Measurements from ENCODE around the gene BRPF3. TPM values are rescaled to one million over a fixed set of nuclear protein-coding genes. Genes with fewer than 3 reads are reported as not detected.

Gene BRPF3
- total and polyA plus RNA-seq, 3 experiments from 2014 or later: 8.4 to 26.4 (median 22.4) TPM

GRCh38 chr6:36201612-36202011 is 5.1 kb downstream of the BRPF3 start:
- ChIA-PET CTCF (no interaction called here), POLR2A (no interaction called here)
- Mint-ChIP-seq H3K9me3 (no peaks in the 10 kb centered on the region), H3K4me3 (peak overlapping the region; percentile 1 to 70 (median 45)), H3K27me3 (no peaks in the 10 kb centered on the region), H3K27ac (peak overlapping the region in 5 of 8 donors; percentile 2 to 95 (median 72)), H3K4me1 (peaks cover 78 to 95% (median 87%) of the 10 kb centered on the region in 3 donors), H3K36me3 (peaks cover 0 to 45% (median 20%) of the 10 kb centered on the region in 3 donors)
- Histone ChIP-seq H3K27ac (ENCODE audit: low read depth, low read length) (no peak overlapping the region), H3K4me3 (ENCODE audit: low read length) (peak overlapping the region; percentile 29), H3K36me3 (ENCODE audit: insufficient read depth, low read length) (peaks cover 17% of the 10 kb centered on the region), H3K4me1 (ENCODE audit: insufficient read depth, low read length) (peaks cover 60% of the 10 kb centered on the region), H3K27me3 (ENCODE audit: insufficient read depth, low read length, poor library complexity, severe bottlenecking) (no peaks in the 10 kb centered on the region), H3K9me3 (ENCODE audit: low read length) (no peaks in the 10 kb centered on the region)
- DNase-seq: peak in 1 of 5 donors; percentile 10

GRCh38 chr6:36202101-36202500 is 5.6 kb downstream of the BRPF3 start:
- Mint-ChIP-seq H3K27me3 (no peaks in the 10 kb centered on the region), H3K36me3 (peaks cover 0 to 50% (median 20%) of the 10 kb centered on the region in 3 donors), H3K4me3 (peak overlapping the region in 4 of 7 donors; percentile 10 to 70 (median 36)), H3K27ac (peak overlapping the region in 2 of 8 donors; percentile 2 to 8), H3K4me1 (peaks cover 81 to 100% (median 89%) of the 10 kb centered on the region in 3 donors), H3K9me3 (no peaks in the 10 kb centered on the region)
- DNase-seq: no peak
- ChIA-PET CTCF (interaction anchor here (2.7 kb wide), 1 partner anchor 173 kb away, joined by 10 read pairs; the partner anchor contains the start of gene MAPK14), POLR2A (no interaction called here)
- Histone ChIP-seq H3K27ac (ENCODE audit: low read depth, low read length) (no peak overlapping the region), H3K4me1 (ENCODE audit: insufficient read depth, low read length) (peaks cover 60% of the 10 kb centered on the region), H3K9me3 (ENCODE audit: low read length) (no peaks in the 10 kb centered on the region), H3K4me3 (ENCODE audit: low read length) (peak overlapping the region; percentile 29), H3K27me3 (ENCODE audit: insufficient read depth, low read length, poor library complexity, severe bottlenecking) (no peaks in the 10 kb centered on the region), H3K36me3 (ENCODE audit: insufficient read depth, low read length) (peaks cover 17% of the 10 kb centered on the region)

- H3K27me3 Mint-ChIP-seq: no peaks in the 10 kb centered on the region
- H3K36me3 Mint-ChIP-seq: peaks cover 0 to 70% (median 24%) of the 10 kb centered on the region in 3 donors
- H3K27me3 ChIP-seq (ENCODE audit: insufficient read depth, low read length, poor library complexity, severe bottlenecking): no peaks in the 10 kb centered on the region
- peaks cover 36% of the 10 kb centered on the region for H3K36me3 ChIP-seq (ENCODE audit: insufficient read depth, low read length)
- peaks cover 69 to 79% (median 72%) of the 10 kb centered on the region in 3 donors for H3K4me1 Mint-ChIP-seq
- ChIA-PET CTCF (interaction anchor here (0.8 to 2.7 kb wide), 5 partner anchors 83 to 176 kb away, joined by 3 to 10 read pairs (median 3); partner anchors contain the start of gene MAPK14), POLR2A (interaction anchor here (0.6 to 1.2 kb wide), 3 partner anchors 73 to 395 kb away, joined by 3 to 4 read pairs (median 4); no protein-coding TSS in a partner anchor)
- no peaks in the 10 kb centered on the region for H3K9me3 ChIP-seq (ENCODE audit: low read length)
- peak; percentile 38 to 86 (median 78) for DNase-seq
- H3K4me3 Mint-ChIP-seq: peak overlapping the region; percentile 50 to 89 (median 80)
- peak overlapping the region in 7 of 8 donors; percentile 40 to 89 (median 86) for H3K27ac Mint-ChIP-seq
- H3K9me3 Mint-ChIP-seq: no peaks in the 10 kb centered on the region
- H3K4me1 ChIP-seq (ENCODE audit: insufficient read depth, low read length): peaks cover 49% of the 10 kb centered on the region
- no peak overlapping the region for H3K27ac ChIP-seq (ENCODE audit: low read depth, low read length)
- peak overlapping the region; percentile 41 for H3K4me3 ChIP-seq (ENCODE audit: low read length)
These were observed 7.7 kb downstream of the BRPF3 start for GRCh38 chr6:36204068-36204753.

GRCh38 chr6:36207155-36207554 is 10.6 kb downstream of the BRPF3 start:
- Histone ChIP-seq H3K27ac (ENCODE audit: low read depth, low read length) (no peak overlapping the region), H3K27me3 (ENCODE audit: insufficient read depth, low read length, poor library complexity, severe bottlenecking) (no peaks in the 10 kb centered on the region), H3K36me3 (ENCODE audit: insufficient read depth, low read length) (peaks cover 48% of the 10 kb centered on the region), H3K9me3 (ENCODE audit: low read length) (no peaks in the 10 kb centered on the region), H3K4me3 (ENCODE audit: low read length) (no peak overlapping the region), H3K4me1 (ENCODE audit: insufficient read depth, low read length) (peaks cover 33% of the 10 kb centered on the region)
- no peak overlapping the region for H3K4me3 Mint-ChIP-seq
- H3K4me1 Mint-ChIP-seq: peaks cover 46 to 49% (median 47%) of the 10 kb centered on the region in 3 donors
- H3K27me3 Mint-ChIP-seq: no peaks in the 10 kb centered on the region
- ChIA-PET CTCF (no interaction called here), POLR2A (no interaction called here)
- peaks cover 7 to 75% (median 27%) of the 10 kb centered on the region in 3 donors for H3K36me3 Mint-ChIP-seq
- DNase-seq: no peak
- H3K9me3 Mint-ChIP-seq: no peaks in the 10 kb centered on the region
- no peak overlapping the region for H3K27ac Mint-ChIP-seq

- POLR2A ChIA-PET: interaction anchor here (1.3 kb wide), 1 partner anchor 88 kb away, joined by 3 read pairs; no protein-coding TSS in a partner anchor
- Histone ChIP-seq H3K36me3 (ENCODE audit: insufficient read depth, low read length) (peaks cover 52% of the 10 kb centered on the region), H3K9me3 (ENCODE audit: low read length) (no peaks in the 10 kb centered on the region), H3K4me1 (ENCODE audit: insufficient read depth, low read length) (peaks cover 9% of the 10 kb centered on the region), H3K27ac (ENCODE audit: low read depth, low read length) (no peak overlapping the region), H3K4me3 (ENCODE audit: low read length) (no peak overlapping the region), H3K27me3 (ENCODE audit: insufficient read depth, low read length, poor library complexity, severe bottlenecking) (no peaks in the 10 kb centered on the region)
- Mint-ChIP-seq H3K27me3 (no peaks in the 10 kb centered on the region), H3K27ac (no peak overlapping the region), H3K9me3 (no peaks in the 10 kb centered on the region), H3K36me3 (peaks cover 10 to 91% (median 35%) of the 10 kb centered on the region in 3 donors), H3K4me3 (no peak overlapping the region), H3K4me1 (peaks cover 22 to 25% (median 22%) of the 10 kb centered on the region in 3 donors)
- DNase-seq: no peak
- CTCF ChIA-PET: interaction anchor here (0.9 to 1.2 kb wide), 2 partner anchors 78 to 182 kb away, joined by 3 read pairs; partner anchors contain the start of gene MAPK14
These were observed 13.1 kb downstream of the BRPF3 start for GRCh38 chr6:36209606-36210005.

- POLR2A ChIA-PET: interaction anchor here (1.3 kb wide), 1 partner anchor 89 kb away, joined by 3 read pairs; no protein-coding TSS in a partner anchor
These were observed 13.6 kb downstream of the BRPF3 start for GRCh38 chr6:36210182-36210581.

GRCh38 chr6:36210886-36211595 is 14.5 kb downstream of the BRPF3 start:
- H3K36me3 Mint-ChIP-seq: peaks cover 10 to 95% (median 29%) of the 10 kb centered on the region in 3 donors
- CTCF ChIA-PET: no interaction called here

More at GRCh38 chr6:36210182-36210581, 13.6 kb downstream of the BRPF3 start:
- peaks cover 16 to 19% (median 16%) of the 10 kb centered on the region in 3 donors for H3K4me1 Mint-ChIP-seq
- peaks cover 10 to 94% (median 35%) of the 10 kb centered on the region in 3 donors for H3K36me3 Mint-ChIP-seq
- no peak overlapping the region for H3K4me3 ChIP-seq (ENCODE audit: low read length)
- H3K27me3 ChIP-seq (ENCODE audit: insufficient read depth, low read length, poor library complexity, severe bottlenecking): no peaks in the 10 kb centered on the region
- H3K27ac Mint-ChIP-seq: peak overlapping the region in 2 of 8 donors; percentile 19 to 35
- H3K4me1 ChIP-seq (ENCODE audit: insufficient read depth, low read length): peaks cover 3% of the 10 kb centered on the region
- no peak overlapping the region for H3K4me3 Mint-ChIP-seq
- H3K27ac ChIP-seq (ENCODE audit: low read depth, low read length): no peak overlapping the region
- no peaks in the 10 kb centered on the region for H3K9me3 ChIP-seq (ENCODE audit: low read length)
- H3K9me3 Mint-ChIP-seq: no peaks in the 10 kb centered on the region
- no peak for DNase-seq
- CTCF ChIA-PET: interaction anchor here (1.2 kb wide), 1 partner anchor 79 kb away, joined by 3 read pairs; no protein-coding TSS in a partner anchor
- H3K27me3 Mint-ChIP-seq: no peaks in the 10 kb centered on the region
- H3K36me3 ChIP-seq (ENCODE audit: insufficient read depth, low read length): peaks cover 54% of the 10 kb centered on the region

More at GRCh38 chr6:36210886-36211595, 14.5 kb downstream of the BRPF3 start:
- no peak for DNase-seq
- no peaks in the 10 kb centered on the region for H3K4me1 ChIP-seq (ENCODE audit: insufficient read depth, low read length)
- H3K9me3 ChIP-seq (ENCODE audit: low read length): no peaks in the 10 kb centered on the region
- no peaks in the 10 kb centered on the region for H3K9me3 Mint-ChIP-seq
- H3K4me3 ChIP-seq (ENCODE audit: low read length): no peak overlapping the region
- POLR2A ChIA-PET: no interaction called here
- no peak overlapping the region for H3K4me3 Mint-ChIP-seq
- H3K27me3 Mint-ChIP-seq: no peaks in the 10 kb centered on the region
- H3K36me3 ChIP-seq (ENCODE audit: insufficient read depth, low read length): peaks cover 62% of the 10 kb centered on the region
- no peak overlapping the region for H3K27ac ChIP-seq (ENCODE audit: low read depth, low read length)
- H3K27me3 ChIP-seq (ENCODE audit: insufficient read depth, low read length, poor library complexity, severe bottlenecking): no peaks in the 10 kb centered on the region
- peaks cover 8 to 10% (median 10%) of the 10 kb centered on the region in 3 donors for H3K4me1 Mint-ChIP-seq
- peak overlapping the region in 1 of 8 donors; percentile 12 for H3K27ac Mint-ChIP-seq
